ENCODE measurements around the gene BMPR1A. TPM values are rescaled to one million over a fixed set of nuclear protein-coding genes. Genes with fewer than 3 reads are reported as not detected.

Gene BMPR1A
- total RNA-seq, 1 experiment from 2014 or later, result 63.2 TPM

GRCh38 chr10:86712317-86712707 is 44.1 kb upstream of the BMPR1A start:
- H3K4me1 Mint-ChIP-seq (ENCODE audit: low read depth, unreplicated experiment), result peaks cover 7% of the 10 kb centered on the region
- no peaks in the 10 kb centered on the region for H3K27me3 ChIP-seq (replicated peaks; ENCODE audit: control insufficient read depth, insufficient read depth, low read length)
- peak overlapping the region; percentile 70 for H3K4me3 ChIP-seq (ENCODE audit: low read depth, low read length)
- intact Hi-C loops (cut with micrococcal nuclease; ENCODE audit: unreplicated experiment), result loop anchor here (1.0 kb wide), 1 partner anchor 43 kb away; no protein-coding TSS in a partner anchor
- H3K36me3 ChIP-seq (ENCODE audit: control insufficient read depth, insufficient read depth, low read length), result no peaks in the 10 kb centered on the region
- TF ChIP-seq, protein P1, sequence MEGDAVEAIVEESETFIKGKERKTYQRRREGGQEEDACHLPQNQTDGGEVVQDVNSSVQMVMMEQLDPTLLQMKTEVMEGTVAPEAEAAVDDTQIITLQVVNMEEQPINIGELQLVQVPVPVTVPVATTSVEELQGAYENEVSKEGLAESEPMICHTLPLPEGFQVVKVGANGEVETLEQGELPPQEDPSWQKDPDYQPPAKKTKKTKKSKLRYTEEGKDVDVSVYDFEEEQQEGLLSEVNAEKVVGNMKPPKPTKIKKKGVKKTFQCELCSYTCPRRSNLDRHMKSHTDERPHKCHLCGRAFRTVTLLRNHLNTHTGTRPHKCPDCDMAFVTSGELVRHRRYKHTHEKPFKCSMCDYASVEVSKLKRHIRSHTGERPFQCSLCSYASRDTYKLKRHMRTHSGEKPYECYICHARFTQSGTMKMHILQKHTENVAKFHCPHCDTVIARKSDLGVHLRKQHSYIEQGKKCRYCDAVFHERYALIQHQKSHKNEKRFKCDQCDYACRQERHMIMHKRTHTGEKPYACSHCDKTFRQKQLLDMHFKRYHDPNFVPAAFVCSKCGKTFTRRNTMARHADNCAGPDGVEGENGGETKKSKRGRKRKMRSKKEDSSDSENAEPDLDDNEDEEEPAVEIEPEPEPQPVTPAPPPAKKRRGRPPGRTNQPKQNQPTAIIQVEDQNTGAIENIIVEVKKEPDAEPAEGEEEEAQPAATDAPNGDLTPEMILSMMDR (IDR thresholded peaks at IDR 0.05; ENCODE audit: insufficient read depth in 1 of 2, low read depth in 1 of 2, low read length in 1 of 2, severe bottlenecking in 1 of 2, unreplicated experiment in 1 of 2), result no peak
- CTCF ChIA-PET, result no interaction called here
- H3K9me3 Mint-ChIP-seq (ENCODE audit: unreplicated experiment), result no peaks in the 10 kb centered on the region
- peak overlapping the region; percentile 86 for H3K4me3 Mint-ChIP-seq (ENCODE audit: unreplicated experiment)
- H3K36me3 Mint-ChIP-seq (ENCODE audit: insufficient read depth, unreplicated experiment), result no peaks in the 10 kb centered on the region
- BruUV-seq (replicated peaks), result TSS peak; percentile 74
- no peak overlapping the region for H3K27ac Mint-ChIP-seq (ENCODE audit: unreplicated experiment)
- H3K27me3 Mint-ChIP-seq (ENCODE audit: insufficient read depth, unreplicated experiment), result no peaks in the 10 kb centered on the region
- H3K9me3 ChIP-seq, result no peaks in the 10 kb centered on the region
- POLR2A ChIA-PET, result interaction anchor here (1.0 kb wide), 1 partner anchor 43 kb away, joined by 8 read pairs; the partner anchor contains the start of gene BMPR1A
- no peak for DNase-seq
- peaks cover 11% of the 10 kb centered on the region for H3K4me1 ChIP-seq

DNA sequence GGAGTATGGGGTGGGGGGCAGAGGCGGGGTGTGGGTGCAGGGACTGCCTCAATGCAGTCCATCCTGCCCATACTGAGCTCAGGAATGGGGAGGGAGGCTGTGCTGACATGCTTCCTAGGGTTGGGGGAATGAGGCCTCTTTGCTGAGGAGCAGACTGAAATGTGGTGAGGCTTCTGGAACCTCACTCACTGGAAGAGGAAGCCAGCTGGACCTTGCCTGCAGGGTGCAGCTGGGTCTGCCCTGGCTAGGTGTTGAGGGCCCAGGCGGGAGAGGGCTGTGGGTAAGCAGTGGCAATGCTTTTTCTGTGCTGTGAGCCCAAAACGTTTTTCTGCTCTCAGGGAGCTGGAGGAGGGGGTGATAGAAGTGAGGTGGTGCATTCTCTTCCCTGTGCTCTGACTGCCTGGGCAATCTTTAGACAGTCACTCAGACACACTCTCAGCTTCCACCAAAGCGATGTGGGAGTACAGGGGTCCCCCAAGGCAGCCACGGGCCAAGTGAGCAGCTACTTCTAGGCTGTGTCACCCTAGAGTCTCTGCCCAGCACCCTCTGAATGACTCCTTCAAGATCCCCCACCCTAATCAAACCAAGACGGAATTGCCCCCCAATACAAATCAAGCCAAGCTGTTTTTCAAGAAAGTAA is 41.1 kb upstream of the BMPR1A start:
- Histone ChIP-seq H3K4me3 (ENCODE audit: low read depth, low read length) (no peak overlapping the region), H3K9me3 (no peaks in the 10 kb centered on the region), H3K36me3 (ENCODE audit: control insufficient read depth, insufficient read depth, low read length) (no peaks in the 10 kb centered on the region), H3K4me1 (peaks cover 11% of the 10 kb centered on the region), H3K27me3 (replicated peaks; ENCODE audit: control insufficient read depth, insufficient read depth, low read length) (no peaks in the 10 kb centered on the region)
- ChIA-PET CTCF (interaction anchor here (0.6 kb wide), 1 partner anchor 84 kb away, joined by 3 read pairs; no protein-coding TSS in a partner anchor), POLR2A (interaction anchor here (1.0 kb wide), 1 partner anchor 121 kb away, joined by 3 read pairs; no protein-coding TSS in a partner anchor)
- no TSS peak for BruUV-seq (replicated peaks)
- Mint-ChIP-seq H3K27ac (ENCODE audit: unreplicated experiment) (no peak overlapping the region), H3K27me3 (ENCODE audit: insufficient read depth, unreplicated experiment) (no peaks in the 10 kb centered on the region), H3K4me1 (ENCODE audit: low read depth, unreplicated experiment) (peaks cover 7% of the 10 kb centered on the region), H3K36me3 (ENCODE audit: insufficient read depth, unreplicated experiment) (no peaks in the 10 kb centered on the region), H3K4me3 (ENCODE audit: unreplicated experiment) (no peak overlapping the region), H3K9me3 (ENCODE audit: unreplicated experiment) (no peaks in the 10 kb centered on the region)
- TF ChIP-seq, protein P1 (IDR thresholded peaks at IDR 0.05; ENCODE audit: insufficient read depth in 1 of 2, low read depth in 1 of 2, low read length in 1 of 2, severe bottlenecking in 1 of 2, unreplicated experiment in 1 of 2), result no peak
- intact Hi-C loops (cut with micrococcal nuclease; ENCODE audit: unreplicated experiment), result no loop called here
- DNase-seq, result no peak

- Mint-ChIP-seq H3K27me3 (ENCODE audit: insufficient read depth, unreplicated experiment) (no peaks in the 10 kb centered on the region), H3K4me3 (ENCODE audit: unreplicated experiment) (no peak overlapping the region), H3K36me3 (ENCODE audit: insufficient read depth, unreplicated experiment) (no peaks in the 10 kb centered on the region), H3K27ac (ENCODE audit: unreplicated experiment) (no peak overlapping the region), H3K4me1 (ENCODE audit: low read depth, unreplicated experiment) (peaks cover 3% of the 10 kb centered on the region), H3K9me3 (ENCODE audit: unreplicated experiment) (no peaks in the 10 kb centered on the region)
- intact Hi-C loops (cut with micrococcal nuclease; ENCODE audit: unreplicated experiment), result no loop called here
- BruUV-seq (replicated peaks), result no TSS peak
- no peak overlapping the region for H3K4me3 ChIP-seq (ENCODE audit: low read depth, low read length)
- POLR2A ChIA-PET, result interaction anchor here (1.0 kb wide), 1 partner anchor 120 kb away, joined by 3 read pairs; no protein-coding TSS in a partner anchor
- H3K36me3 ChIP-seq (ENCODE audit: control insufficient read depth, insufficient read depth, low read length), result no peaks in the 10 kb centered on the region
- TF ChIP-seq, protein P1 (IDR thresholded peaks at IDR 0.05; ENCODE audit: insufficient read depth in 1 of 2, low read depth in 1 of 2, low read length in 1 of 2, severe bottlenecking in 1 of 2, unreplicated experiment in 1 of 2), result no peak
- no peak for DNase-seq
- no peaks in the 10 kb centered on the region for H3K27me3 ChIP-seq (replicated peaks; ENCODE audit: control insufficient read depth, insufficient read depth, low read length)
- H3K9me3 ChIP-seq, result no peaks in the 10 kb centered on the region
- CTCF ChIA-PET, result interaction anchor here (0.6 kb wide), 1 partner anchor 83 kb away, joined by 3 read pairs; no protein-coding TSS in a partner anchor
- peaks cover 7% of the 10 kb centered on the region for H3K4me1 ChIP-seq
Observed at GRCh38 chr10:86715836-86716235, 40.6 kb upstream of the BMPR1A start.

Data from Caco-2 (cell line).